ENCODE results near the gene STK10.
"Not testable (repeated sequence)": the region's sequence is repeated elsewhere in the genome, so short reads cannot be mapped to it uniquely, and the experiment has no call there.

Gene STK10

DNA sequence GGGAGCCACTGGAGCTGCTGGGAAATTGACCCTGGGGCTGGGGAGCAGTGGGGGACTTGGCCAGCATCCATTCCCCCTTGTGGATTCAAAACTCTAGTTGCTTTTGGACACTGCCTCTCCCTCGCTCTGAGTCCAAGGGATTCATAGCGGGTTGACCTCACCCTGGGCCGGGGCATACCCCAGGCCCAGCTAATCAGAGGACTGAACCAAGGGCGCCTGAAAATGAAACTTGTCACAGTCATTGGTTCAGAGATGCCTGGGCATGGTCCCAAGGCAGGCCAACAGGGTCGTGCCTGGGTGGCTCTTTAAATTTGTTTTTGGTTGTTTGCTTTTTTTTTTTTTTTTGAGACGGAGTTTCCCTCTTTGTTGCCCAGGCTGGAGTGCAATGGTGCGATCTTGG lies 22.6 kb downstream of the STK10 start:
- no peak for DNase-seq (ENCODE audit: low spot score)

DNA sequence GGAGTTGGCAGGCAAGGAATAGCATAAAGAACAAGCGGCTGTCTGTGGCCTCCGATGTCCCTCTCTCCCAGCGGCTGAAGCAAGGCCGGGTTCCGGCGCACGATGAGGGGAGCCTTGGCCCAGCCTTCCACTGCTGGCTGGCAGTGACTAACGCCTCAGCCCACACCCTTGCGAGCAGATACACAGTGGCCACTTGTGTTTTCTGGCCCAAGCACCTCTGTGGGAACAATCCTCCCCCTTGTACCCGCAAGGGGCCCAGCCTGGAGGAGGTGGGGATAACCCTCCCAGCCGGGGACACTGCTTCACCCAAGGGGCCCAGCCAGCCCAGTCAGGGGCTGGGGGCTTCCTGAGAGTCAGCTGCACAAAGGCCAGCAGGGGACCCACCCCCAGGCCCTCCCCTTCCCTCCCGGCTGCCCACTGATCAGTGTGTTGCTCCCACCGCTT lies 23.2 kb downstream of the STK10 start:
- peak; percentile 42 for DNase-seq (ENCODE audit: low spot score)

DNA sequence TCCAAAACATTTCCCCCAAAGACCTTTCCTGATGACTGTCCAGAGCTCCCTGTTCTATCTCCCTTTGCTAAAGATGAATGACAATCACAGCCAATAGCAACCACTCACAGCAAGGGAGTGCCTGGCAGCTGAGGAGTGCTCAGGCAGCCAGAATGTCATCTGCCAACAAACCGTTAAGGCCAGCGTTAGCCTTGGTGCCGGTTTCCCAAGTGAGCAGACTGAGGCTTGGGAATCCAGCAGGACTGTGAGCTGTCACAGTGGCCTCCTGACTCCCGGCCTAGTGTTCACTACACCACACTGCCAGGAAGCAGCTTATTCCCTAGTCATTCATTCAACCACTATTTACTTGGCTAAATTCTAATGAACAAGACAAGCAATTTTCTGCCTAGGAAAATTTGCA lies 24.7 kb downstream of the STK10 start:
- DNase-seq (ENCODE audit: low spot score) = peak; percentile 32

DNA sequence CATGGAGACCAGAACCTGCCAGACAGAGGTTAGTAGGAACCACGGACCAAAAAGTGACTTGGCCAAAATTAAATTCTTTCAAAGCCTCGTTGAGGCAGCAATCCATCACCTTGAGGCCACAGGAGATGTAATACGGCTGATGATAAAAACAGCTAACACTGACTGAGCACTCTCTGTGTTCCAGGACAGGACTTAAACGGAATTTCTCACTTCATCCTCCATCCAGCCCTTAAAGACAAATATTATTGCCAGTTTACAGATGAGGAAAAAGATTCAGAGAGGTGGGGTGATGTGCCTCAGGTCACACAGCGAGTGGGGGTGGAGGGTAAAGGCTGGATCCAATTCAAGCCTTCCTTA lies 25.1 kb downstream of the STK10 start:
- no peak for DNase-seq (ENCODE audit: low spot score)

DNA sequence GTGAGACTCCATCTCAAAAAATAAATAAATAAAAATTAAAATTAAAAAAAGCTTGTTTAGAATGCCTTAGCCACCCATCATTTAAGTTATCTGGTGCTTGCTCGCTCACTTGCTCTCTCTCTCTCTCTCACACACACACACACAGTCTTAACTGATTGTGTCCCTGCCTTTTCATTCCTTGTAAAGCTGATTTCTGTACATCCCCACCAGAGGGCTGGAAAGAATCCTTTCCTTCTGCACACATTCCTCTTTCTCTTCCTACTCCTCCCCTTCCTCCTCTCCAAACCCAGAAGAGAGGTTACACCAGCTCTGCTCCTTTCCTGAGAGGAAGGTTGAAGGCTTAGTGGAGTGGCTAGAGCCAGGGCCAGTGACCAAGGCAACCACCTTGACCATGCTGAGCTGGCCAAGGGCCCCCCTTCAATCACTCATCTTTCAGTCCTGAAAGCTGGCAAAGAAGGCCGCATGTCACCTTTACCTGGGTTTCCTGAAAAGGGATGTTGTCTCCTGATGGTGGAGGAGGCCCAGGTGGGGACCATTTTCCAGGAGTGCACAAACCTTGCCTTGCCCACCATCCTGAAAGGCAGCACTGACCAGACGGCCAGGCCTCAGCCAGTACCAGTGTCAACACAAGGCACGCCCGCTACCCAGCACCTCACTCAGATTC lies 25.6 kb downstream of the STK10 start:
- no peak for DNase-seq (ENCODE audit: low spot score)

DNA sequence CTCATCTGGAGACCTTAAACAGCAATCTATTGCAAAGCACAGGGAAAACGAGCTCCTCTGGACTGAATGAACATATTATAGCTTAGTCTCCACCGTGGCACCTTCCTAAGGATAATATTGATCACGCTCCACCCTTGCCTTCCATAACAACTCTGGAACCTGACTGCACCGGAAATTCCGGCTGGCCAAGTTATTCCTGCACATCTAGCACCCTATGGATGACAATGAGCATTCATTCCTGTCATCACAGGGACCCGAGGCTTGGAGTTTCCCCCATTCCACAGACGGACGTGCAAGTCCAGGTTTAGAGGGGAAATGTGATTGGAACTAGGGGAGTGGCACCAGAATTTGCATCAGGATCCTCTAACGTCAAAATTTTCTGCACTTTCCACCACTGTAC lies 27.5 kb downstream of the STK10 start:
- no peak for DNase-seq (ENCODE audit: low spot score)

DNA sequence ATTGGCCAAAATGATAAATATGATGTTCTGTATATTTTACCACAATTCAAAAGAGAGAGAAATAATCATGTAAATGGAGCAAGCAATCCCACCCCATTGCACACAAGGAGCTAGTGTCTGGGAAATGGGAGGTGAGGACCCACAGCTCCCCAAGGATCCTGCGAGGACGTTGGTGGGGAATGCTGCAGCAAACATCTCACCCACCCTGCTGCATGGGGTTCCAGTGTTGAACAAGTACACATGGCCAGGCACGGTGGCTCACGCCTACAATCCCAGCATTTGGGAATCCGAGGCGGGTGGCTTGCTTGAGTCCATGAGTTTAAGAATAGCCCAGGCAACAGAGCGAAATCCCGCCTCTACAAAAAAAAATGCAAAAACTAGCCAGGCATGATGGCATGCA lies 29.0 kb downstream of the STK10 start:
- DNase-seq (ENCODE audit: low spot score) = no peak

DNA sequence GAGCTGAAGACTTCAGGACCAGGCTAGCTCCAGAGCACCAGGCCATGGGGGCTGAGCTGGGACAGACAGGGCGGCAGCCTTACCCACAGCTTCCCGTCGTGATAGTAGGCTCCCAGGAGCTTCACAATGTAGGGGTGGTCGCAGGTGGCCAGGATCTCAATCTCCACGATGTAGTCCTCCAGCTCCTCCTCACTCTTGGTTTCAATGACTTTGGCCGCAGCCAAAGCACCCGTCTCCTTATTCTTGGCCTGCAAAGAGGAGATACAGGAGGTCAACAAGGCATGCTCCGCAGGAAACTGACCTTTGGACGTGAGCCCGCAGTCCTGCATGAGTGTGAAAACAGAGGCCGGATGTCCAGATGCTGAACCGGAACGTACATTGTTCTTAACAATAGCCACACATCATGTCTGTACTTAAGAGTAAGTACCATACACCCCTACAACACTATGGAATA lies 31.5 kb downstream of the STK10 start:
- no peak for DNase-seq (ENCODE audit: low spot score)

DNA sequence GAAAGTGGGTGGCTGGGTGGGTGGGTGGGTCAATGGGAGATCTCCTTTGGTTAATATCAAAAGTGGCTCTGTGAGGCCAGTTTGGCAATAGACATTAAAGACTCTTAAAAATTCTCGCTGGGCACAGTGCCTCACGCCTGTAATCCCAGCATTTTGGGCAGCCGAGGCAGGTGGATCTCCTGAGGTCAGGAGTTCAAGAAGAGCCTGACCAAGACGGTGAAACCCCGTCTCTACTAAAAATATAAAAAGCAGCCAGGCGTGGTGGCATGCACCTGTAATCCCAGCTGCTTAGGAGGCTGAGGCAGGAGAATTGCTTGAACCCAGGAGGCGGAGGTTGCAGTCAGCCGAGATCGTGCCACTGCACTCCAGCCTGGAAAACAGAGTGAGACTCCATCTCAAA lies 32.9 kb downstream of the STK10 start:
- DNase-seq (ENCODE audit: low spot score) = not testable (repeated sequence)

DNA sequence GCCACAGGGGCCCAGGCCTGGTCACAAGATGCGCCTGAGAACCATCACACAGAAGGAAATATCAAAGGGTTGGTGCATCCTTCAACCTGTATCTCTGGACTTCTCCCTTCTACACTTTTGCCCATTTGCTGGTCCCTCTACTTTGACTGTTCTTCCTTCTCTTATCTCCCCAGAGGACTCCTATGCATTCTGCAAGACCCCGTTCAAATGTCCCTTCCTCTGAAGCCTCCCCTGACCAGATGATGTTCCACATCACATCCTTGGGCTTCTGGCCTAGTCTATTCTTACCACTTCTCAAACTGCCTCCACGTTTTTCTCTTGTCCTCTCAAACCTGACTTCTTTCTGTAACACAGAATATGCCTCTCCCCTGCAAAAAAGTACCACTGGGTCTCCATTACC lies 34.3 kb downstream of the STK10 start:
- no peak for DNase-seq (ENCODE audit: low spot score)

DNA sequence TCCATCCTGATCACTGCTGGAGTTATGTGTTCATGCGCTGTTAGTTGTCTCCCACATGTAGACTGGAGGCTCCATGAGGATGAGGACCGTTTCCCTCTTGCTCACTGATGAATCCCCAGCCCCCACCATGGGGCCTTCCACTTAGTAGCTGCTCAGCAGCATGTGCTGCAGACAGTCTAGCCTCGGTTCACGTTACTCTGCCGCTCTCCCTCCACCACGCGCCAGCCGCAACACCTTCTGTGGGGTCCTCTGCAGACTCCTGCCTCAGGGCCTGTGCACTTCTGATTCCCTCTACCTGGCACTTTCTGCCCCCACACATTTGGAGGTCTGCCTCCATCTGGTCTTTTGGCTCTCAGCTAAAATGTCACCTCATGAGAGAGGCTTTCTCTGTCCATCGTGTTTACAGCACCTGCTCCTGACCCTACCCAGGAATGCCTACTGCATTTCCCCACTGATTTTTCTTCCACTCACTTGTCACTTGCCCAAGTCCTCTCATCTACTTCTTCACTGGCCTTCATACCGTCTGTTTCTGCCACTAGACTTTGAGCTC lies 36.3 kb downstream of the STK10 start:
- DNase-seq (ENCODE audit: low spot score) = no peak

DNA sequence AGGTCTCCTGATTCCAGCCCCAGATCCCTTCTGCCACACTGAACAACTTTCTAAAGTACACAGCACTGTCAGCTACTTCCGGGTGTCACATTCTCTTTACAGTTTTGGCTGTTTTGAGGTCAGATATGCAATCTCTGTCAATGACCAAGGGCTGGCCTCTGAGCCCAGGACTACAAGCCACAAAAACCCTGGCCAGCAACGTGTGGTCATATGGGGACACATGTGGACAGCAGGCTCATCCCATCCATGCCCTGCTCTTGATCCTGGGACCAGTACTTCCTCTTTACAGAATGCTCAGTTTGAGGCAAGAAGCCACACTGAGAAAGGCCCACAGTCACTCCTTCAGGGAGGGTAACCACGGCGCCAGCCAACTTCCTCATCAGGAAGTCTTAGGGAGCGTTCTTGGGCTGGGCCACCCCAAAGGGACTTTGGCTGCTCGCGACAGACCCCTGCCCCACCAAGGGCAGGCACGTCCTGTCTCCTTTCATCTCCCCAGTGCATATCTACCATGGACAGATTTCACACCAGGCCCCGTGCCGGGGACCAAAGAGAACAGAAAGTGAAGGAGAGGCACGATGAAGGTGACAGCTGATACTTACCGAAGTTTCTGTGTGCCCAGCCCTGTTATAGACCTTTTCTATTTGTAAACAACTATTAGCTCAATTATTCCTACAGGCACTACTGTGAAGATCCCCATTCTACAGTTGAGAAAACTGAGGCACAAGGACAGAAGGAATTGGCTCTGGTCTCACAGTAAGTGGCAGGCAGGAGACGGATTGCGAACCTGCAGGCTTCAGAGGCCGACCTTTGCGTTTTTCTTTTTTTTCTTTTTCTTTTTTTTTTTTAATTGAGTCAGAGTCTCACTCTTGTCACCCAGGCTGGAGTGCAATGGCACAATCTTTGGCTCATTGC lies 37.3 kb downstream of the STK10 start:
- no peak for DNase-seq (ENCODE audit: low spot score)

DNA sequence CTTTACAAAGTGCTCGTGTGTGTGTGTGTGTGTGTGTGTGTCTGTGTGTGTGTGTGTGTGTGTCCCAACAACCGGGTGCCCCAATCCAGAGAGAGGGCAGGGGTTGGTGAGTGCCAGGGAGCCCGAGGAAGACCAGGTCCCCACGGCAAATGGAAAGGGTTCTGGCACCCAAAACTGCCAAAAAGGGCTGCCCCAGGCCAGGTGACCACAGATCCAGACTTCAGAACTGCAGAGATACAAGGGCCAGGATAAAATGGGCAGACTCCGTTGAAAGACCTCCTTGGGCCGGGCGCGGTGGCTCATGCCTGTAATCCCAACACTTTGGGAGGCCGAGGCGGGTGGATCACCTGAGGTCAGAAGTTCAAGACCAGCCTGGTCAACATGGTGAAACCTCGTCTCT lies 38.5 kb downstream of the STK10 start:
- DNase-seq (ENCODE audit: low spot score) = not testable (repeated sequence)

DNA sequence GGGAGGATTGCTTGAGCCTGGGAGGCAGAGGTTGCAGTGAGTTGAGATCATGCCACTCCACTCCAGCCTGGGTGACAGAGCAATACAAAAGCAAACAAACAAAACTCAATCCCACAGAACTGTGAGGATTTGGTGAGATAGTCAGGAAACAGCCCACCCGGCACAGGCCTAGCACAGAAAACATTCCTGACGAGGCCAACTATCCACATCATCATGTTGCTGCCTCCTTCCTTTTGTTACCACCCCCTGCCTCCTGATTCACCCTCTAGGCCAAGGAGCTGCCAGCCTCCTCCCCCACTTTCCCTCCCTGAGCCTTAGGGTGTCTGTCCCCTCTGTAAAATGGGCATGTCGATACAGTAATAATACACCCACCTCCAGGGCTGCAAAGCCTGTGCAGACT lies 39.0 kb downstream of the STK10 start:
- peak; percentile 70 for DNase-seq (ENCODE audit: low spot score)

DNA sequence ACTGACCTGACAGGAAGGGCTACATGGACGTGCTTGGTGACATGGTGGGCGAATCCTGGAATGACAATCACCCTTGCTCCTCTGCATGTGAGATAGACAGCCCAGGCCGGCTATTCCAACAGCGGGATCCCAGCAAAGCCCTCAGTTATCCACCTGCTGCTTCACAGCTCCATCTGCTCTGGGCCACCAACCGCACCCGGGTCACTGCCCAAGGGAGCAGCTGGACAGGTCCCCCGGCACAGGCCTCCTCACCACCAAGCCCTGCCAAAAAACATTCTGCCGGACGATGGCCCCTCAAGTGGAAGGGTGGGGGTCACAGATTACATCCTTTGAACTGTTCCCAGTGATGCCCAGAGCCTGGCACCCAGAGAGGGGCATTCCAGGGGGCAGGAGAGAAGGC lies 39.6 kb downstream of the STK10 start:
- DNase-seq (ENCODE audit: low spot score) = no peak

DNA sequence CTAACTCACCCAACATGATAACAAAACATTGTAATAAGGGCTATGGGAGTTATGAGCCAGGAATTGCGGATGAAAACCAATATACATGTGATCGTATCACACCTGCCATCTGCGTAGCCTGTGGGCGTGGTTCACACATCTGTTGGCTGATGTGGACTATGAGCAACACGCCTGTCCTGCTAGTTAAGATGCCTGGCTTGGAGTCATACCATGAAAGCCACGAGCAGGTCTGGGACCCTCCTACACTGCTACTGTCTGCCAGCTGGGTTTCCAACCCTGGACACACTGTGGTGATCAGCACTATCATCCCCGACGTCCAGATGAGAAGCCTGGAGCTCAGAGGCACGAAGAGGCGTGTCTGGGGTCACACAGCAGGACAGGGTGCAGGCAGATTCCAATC lies 40.2 kb downstream of the STK10 start:
- no peak for DNase-seq (ENCODE audit: low spot score)

DNA sequence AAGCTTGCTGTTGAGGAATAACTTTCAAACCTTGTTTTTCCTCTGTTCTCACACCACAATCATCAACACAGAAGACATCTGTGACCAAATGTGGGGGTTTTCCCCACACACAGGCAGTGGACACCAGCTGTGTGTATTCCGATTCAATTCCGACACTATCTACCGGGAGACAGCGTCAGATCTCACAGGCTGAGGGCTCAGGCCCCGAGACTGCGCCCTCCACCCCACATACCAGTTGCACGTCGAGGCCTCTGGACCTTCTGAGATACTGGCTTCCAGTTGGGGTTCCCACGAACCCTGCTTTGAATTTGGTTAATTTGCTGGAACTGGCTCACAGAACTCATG lies 41.3 kb downstream of the STK10 start:
- no peak for DNase-seq (ENCODE audit: low spot score)

DNA sequence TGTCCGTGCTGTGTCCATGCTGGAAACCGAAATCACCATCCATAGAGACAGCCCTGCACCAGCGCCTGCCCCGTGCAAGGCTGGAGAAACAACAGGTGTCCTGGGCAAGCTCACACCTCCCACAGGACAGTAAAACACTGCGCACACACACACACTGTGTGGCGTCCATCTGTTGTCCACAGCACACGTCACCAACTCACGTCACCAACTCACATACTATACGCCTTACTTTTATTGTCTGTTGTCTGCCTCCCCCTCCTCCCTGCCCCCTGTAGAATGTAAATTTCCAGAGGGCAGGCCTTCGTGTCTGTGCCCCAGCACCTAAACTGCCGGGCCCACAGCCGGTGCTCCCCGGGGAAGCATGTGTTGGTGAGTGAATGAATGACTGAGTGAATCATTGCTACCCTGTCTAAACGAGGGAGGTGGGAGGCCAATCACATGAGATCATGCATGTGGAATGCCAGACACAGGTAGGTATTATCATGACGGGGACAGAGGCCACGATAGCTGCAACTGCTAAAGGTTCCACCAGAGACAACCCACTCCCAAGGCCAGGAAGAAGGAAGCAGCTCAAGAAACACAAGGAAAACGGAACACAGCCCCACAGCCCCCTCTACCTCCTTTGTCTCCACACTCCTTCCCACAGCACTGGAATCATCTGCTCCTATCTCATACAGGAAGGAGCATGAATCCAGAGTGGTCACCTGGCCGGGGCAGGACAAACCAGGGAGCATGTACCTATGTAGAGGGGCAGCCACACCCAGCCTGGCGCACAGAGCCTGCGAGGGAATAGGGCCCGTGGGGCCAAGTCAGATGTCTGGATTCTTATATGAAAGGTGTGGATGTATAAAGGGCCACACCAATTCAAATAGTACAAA lies 41.9 kb downstream of the STK10 start:
- DNase-seq (ENCODE audit: low spot score) = no peak

DNA sequence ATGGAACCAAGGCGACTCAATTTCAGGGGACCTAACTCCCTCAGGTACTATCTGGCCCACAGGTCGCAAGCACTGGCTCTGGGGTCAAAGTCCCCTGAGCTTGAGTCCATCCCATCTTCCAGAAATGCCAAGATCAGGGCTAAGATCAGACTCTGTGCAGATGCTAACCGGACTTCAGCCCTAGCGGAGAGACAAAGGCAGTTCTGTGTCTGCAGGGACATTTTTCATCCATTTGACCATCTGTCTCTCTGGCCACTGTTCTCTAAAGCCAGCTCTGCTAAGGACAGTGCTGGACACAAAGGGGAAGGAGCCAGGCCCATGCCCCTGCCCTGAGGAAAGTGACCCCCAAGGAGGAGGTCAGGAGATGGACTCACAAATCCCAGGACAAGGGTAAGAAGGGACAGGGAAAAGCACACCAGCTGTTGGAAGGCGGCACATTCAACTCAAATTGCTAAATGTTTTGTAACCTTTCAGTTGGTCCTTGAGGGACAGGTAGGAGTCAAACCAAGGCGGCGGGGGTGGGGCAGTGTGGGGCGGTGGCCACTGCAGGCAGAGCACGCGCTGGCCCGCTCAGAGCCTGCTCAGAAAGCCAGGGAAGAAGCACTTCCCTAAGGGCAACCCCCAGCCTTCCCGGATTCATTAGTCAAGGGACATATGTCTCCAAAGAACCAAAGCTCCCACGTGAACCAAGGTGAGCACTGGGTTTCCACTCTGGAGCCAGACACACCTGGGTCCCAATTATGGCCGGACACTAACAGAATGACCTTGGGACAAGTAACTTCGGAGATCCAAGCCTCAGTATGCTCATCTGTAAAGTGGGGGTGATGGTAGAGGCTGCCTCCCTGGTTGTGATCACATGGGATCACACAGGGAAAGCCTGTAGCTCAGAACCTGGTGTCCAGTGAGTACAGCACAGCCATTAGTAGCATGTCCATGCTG lies 42.8 kb downstream of the STK10 start:
- no peak for DNase-seq (ENCODE audit: low spot score)

DNA sequence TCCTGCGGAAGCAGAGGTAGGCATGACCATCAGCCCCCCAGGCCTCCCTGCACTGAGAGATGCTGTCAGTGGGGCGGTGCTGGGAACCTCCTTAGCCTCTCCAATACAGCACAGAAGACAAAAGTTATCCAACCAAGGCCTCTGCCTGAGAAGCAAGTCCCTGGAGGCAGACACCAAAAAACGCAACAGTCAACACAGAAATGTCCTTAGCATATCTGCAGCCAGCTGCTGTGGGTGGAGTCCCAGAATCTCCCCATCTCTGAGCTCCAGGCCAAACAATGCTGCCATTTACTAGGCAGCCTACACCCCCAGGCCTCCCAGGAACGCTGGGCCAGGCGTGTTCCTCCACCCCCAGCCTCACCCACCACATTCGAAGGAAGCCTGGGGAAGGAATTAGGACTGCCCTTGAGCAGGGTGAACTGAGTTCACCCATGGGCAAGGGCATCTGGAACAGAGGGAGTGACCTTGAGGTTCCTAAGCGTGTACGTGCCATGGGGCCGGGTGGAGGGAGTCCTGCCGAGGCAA lies 43.7 kb downstream of the STK10 start:
- no peak for DNase-seq (ENCODE audit: low spot score)

DNA sequence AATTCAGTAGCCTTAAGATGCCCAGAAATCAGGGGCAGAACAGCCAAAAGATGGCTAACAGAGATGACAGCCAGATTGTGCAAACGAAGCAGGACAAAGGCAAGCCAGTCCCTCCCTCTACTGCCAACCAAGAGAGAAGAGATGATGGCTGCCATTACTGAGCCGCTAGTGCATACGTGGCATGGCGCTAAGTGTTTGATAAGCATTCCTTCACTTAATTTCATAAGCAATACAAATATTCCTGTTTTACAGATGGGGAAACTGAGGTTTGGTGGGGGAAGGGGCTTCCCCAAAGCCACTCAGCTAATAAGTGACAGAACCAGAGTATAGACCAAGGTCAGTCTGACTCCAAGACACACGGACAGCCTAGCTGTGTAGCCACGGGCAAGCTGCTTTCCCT lies 44.1 kb downstream of the STK10 start:
- DNase-seq (ENCODE audit: low spot score) = no peak
